ENCODE data around the gene MED15.
A peak's percentile ranks its signal among the peaks of the same experiment; 100 is the strongest.

The MED15 gene

GRCh38 chr22:20484948-20485683 lies 22.3 kb upstream of the MED15 start:
- H3K9me3 ChIP-seq (ENCODE audit: control insufficient read depth in 2 of 2, low read length in 2 of 2) = no peaks in the 10 kb centered on the region
- H3K27me3 ChIP-seq (ENCODE audit: control insufficient read depth in 2 of 2, insufficient read depth in 2 of 2, low read length in 2 of 2) = no peaks in the 10 kb centered on the region
- no peak overlapping the region for H3K9ac ChIP-seq (ENCODE audit: low read depth in 1 of 2, low read length in 2 of 2)
- no peaks in the 10 kb centered on the region for H3K4me1 ChIP-seq (ENCODE audit: control insufficient read depth in 2 of 2, insufficient read depth in 2 of 2, low read length in 2 of 2)
- H3K4me3 ChIP-seq (ENCODE audit: low read length in 2 of 2) = no peak overlapping the region
- no peak overlapping the region for H3K27ac ChIP-seq (ENCODE audit: low read depth in 2 of 2, low read length in 2 of 2)
- peaks cover 0 to 3% of the 10 kb centered on the region in 2 donors for H3K36me3 ChIP-seq (ENCODE audit: control insufficient read depth in 2 of 2, insufficient read depth in 2 of 2, low read length in 2 of 2)

DNA sequence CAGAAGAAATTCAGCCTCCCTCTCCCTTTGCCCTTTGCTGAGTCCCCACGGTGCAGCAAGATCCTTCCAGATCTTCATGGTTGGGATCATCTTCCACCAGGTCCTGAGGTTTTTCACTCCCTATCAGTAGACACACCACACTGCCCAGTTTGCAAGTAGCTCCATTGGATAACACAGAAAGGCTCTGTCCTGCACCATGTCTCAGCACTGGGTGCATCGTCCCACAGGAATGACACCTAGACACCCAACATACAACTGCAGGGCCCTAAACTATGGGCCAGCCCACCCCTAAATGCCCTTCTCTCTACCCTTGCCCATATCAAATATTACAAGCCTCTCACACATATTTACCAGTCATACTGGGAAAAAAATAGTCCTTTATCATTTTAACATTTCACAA lies 21.2 kb upstream of the MED15 start:
- Histone ChIP-seq H3K9me3 (ENCODE audit: control insufficient read depth in 2 of 2, low read length in 2 of 2) (no peaks in the 10 kb centered on the region), H3K4me1 (ENCODE audit: control insufficient read depth in 2 of 2, insufficient read depth in 2 of 2, low read length in 2 of 2) (no peaks in the 10 kb centered on the region), H3K4me3 (ENCODE audit: low read length in 2 of 2) (no peak overlapping the region), H3K9ac (ENCODE audit: low read depth in 1 of 2, low read length in 2 of 2) (no peak overlapping the region), H3K36me3 (ENCODE audit: control insufficient read depth in 2 of 2, insufficient read depth in 2 of 2, low read length in 2 of 2) (peaks cover 0 to 3% of the 10 kb centered on the region in 2 donors), H3K27me3 (ENCODE audit: control insufficient read depth in 2 of 2, insufficient read depth in 2 of 2, low read length in 2 of 2) (no peaks in the 10 kb centered on the region), H3K27ac (ENCODE audit: low read depth in 2 of 2, low read length in 2 of 2) (no peak overlapping the region)

DNA sequence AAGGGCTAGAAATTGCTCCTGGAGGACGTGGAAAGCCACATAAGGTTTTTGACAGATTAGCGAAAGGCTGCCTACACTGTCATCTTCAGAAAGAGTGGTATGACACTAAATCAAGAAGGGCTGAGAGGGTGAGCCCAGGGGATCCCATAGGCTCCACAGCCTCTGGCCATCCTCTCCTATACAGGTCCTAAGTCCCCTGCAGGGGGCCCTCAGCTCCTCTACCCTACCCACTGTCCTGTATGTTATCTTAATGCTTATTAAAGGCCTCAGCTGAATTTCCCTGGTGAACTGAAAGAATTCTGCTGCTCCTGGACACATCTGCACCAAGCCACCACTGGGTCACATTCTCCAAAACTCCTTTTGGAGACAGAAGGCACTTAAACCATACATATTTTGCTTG lies 19.7 kb upstream of the MED15 start:
- Histone ChIP-seq H3K27me3 (ENCODE audit: control insufficient read depth in 2 of 2, insufficient read depth in 2 of 2, low read length in 2 of 2) (no peaks in the 10 kb centered on the region), H3K4me1 (ENCODE audit: control insufficient read depth in 2 of 2, insufficient read depth in 2 of 2, low read length in 2 of 2) (no peaks in the 10 kb centered on the region), H3K9me3 (ENCODE audit: control insufficient read depth in 2 of 2, low read length in 2 of 2) (no peaks in the 10 kb centered on the region), H3K36me3 (ENCODE audit: control insufficient read depth in 2 of 2, insufficient read depth in 2 of 2, low read length in 2 of 2) (peaks cover 0 to 3% of the 10 kb centered on the region in 2 donors), H3K9ac (ENCODE audit: low read depth in 1 of 2, low read length in 2 of 2) (no peak overlapping the region), H3K4me3 (ENCODE audit: low read length in 2 of 2) (no peak overlapping the region), H3K27ac (ENCODE audit: low read depth in 2 of 2, low read length in 2 of 2) (no peak overlapping the region)

GRCh38 chr22:20488946-20489345 lies 18.5 kb upstream of the MED15 start:
- no peaks in the 10 kb centered on the region for H3K4me1 ChIP-seq (ENCODE audit: control insufficient read depth in 2 of 2, insufficient read depth in 2 of 2, low read length in 2 of 2)
- H3K9me3 ChIP-seq (ENCODE audit: control insufficient read depth in 2 of 2, low read length in 2 of 2) = no peaks in the 10 kb centered on the region
- no peaks in the 10 kb centered on the region for H3K27me3 ChIP-seq (ENCODE audit: control insufficient read depth in 2 of 2, insufficient read depth in 2 of 2, low read length in 2 of 2)
- H3K4me3 ChIP-seq (ENCODE audit: low read length in 2 of 2) = no peak overlapping the region
- peaks cover 0 to 3% of the 10 kb centered on the region in 2 donors for H3K36me3 ChIP-seq (ENCODE audit: control insufficient read depth in 2 of 2, insufficient read depth in 2 of 2, low read length in 2 of 2)
- H3K27ac ChIP-seq (ENCODE audit: low read depth in 2 of 2, low read length in 2 of 2) = no peak overlapping the region
- no peak overlapping the region for H3K9ac ChIP-seq (ENCODE audit: low read depth in 1 of 2, low read length in 2 of 2)

- Histone ChIP-seq H3K36me3 (ENCODE audit: control insufficient read depth in 2 of 2, insufficient read depth in 2 of 2, low read length in 2 of 2) (peaks cover 0 to 3% of the 10 kb centered on the region in 2 donors), H3K9ac (ENCODE audit: low read depth in 1 of 2, low read length in 2 of 2) (no peak overlapping the region), H3K27me3 (ENCODE audit: control insufficient read depth in 2 of 2, insufficient read depth in 2 of 2, low read length in 2 of 2) (no peaks in the 10 kb centered on the region), H3K27ac (ENCODE audit: low read depth in 2 of 2, low read length in 2 of 2) (no peak overlapping the region), H3K4me3 (ENCODE audit: low read length in 2 of 2) (no peak overlapping the region), H3K9me3 (ENCODE audit: control insufficient read depth in 2 of 2, low read length in 2 of 2) (no peaks in the 10 kb centered on the region), H3K4me1 (ENCODE audit: control insufficient read depth in 2 of 2, insufficient read depth in 2 of 2, low read length in 2 of 2) (peaks cover 7 to 9% of the 10 kb centered on the region in 2 donors)
Observed at GRCh38 chr22:20490183-20490940, 17.0 kb upstream of the MED15 start.

DNA sequence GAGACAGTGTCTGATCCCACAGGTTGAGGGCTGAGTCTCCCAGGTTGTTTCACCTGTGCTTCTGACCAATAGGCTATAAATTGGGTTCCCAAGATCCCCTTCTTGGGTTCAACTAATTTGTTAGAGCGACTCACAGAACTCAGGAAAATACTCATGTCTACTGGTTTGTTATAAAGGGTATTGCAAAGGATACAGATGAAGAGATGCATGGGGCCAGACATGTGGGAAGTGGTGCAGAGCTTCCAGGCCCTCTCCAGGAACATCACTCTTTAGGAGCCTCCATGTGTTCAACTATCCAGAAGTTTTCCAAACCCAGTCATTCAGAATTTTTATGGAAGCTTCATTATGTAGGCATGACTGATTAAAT lies 16.5 kb upstream of the MED15 start:
- H3K36me3 ChIP-seq (ENCODE audit: control insufficient read depth in 2 of 2, insufficient read depth in 2 of 2, low read length in 2 of 2) = peaks cover 0 to 3% of the 10 kb centered on the region in 2 donors
- no peak overlapping the region for H3K4me3 ChIP-seq (ENCODE audit: low read length in 2 of 2)
- no peak overlapping the region for H3K27ac ChIP-seq (ENCODE audit: low read depth in 2 of 2, low read length in 2 of 2)
- H3K9me3 ChIP-seq (ENCODE audit: control insufficient read depth in 2 of 2, low read length in 2 of 2) = no peaks in the 10 kb centered on the region
- peaks cover 7 to 9% of the 10 kb centered on the region in 2 donors for H3K4me1 ChIP-seq (ENCODE audit: control insufficient read depth in 2 of 2, insufficient read depth in 2 of 2, low read length in 2 of 2)
- no peak overlapping the region for H3K9ac ChIP-seq (ENCODE audit: low read depth in 1 of 2, low read length in 2 of 2)
- no peaks in the 10 kb centered on the region for H3K27me3 ChIP-seq (ENCODE audit: control insufficient read depth in 2 of 2, insufficient read depth in 2 of 2, low read length in 2 of 2)

GRCh38 chr22:20491346-20491745 lies 16.1 kb upstream of the MED15 start:
- H3K27me3 ChIP-seq (ENCODE audit: control insufficient read depth in 2 of 2, insufficient read depth in 2 of 2, low read length in 2 of 2) = no peaks in the 10 kb centered on the region
- no peaks in the 10 kb centered on the region for H3K9me3 ChIP-seq (ENCODE audit: control insufficient read depth in 2 of 2, low read length in 2 of 2)
- no peak overlapping the region for H3K4me3 ChIP-seq (ENCODE audit: low read length in 2 of 2)
- H3K36me3 ChIP-seq (ENCODE audit: control insufficient read depth in 2 of 2, insufficient read depth in 2 of 2, low read length in 2 of 2) = peaks cover 0 to 3% of the 10 kb centered on the region in 2 donors
- H3K4me1 ChIP-seq (ENCODE audit: control insufficient read depth in 2 of 2, insufficient read depth in 2 of 2, low read length in 2 of 2) = peaks cover 7 to 9% of the 10 kb centered on the region in 2 donors
- no peak overlapping the region for H3K27ac ChIP-seq (ENCODE audit: low read depth in 2 of 2, low read length in 2 of 2)
- H3K9ac ChIP-seq (ENCODE audit: low read depth in 1 of 2, low read length in 2 of 2) = no peak overlapping the region

GRCh38 chr22:20494978-20495860 lies 12.2 kb upstream of the MED15 start, which contains the start of gene KLHL22:
Gene KLHL22, minus strand, starts transcription at chr22:20495795. Its CDS starts 6,584 bp downstream, at chr22:20489211.
- Histone ChIP-seq H3K9me3 (ENCODE audit: control insufficient read depth in 2 of 2, low read length in 2 of 2) (no peaks in the 10 kb centered on the region), H3K4me3 (ENCODE audit: low read length in 2 of 2) (peak within 1 kb of the TSS; percentile 89 to 97), H3K27me3 (ENCODE audit: control insufficient read depth in 2 of 2, insufficient read depth in 2 of 2, low read length in 2 of 2) (no peaks in the 10 kb centered on the region), H3K4me1 (ENCODE audit: control insufficient read depth in 2 of 2, insufficient read depth in 2 of 2, low read length in 2 of 2) (peaks cover 13 to 14% of the 10 kb centered on the region in 2 donors), H3K9ac (ENCODE audit: low read depth in 1 of 2, low read length in 2 of 2) (peak within 1 kb of the TSS; percentile 91 to 99), H3K27ac (ENCODE audit: low read depth in 2 of 2, low read length in 2 of 2) (peak within 1 kb of the TSS; percentile 94 to 97), H3K36me3 (ENCODE audit: control insufficient read depth in 2 of 2, insufficient read depth in 2 of 2, low read length in 2 of 2) (no peaks in the 10 kb centered on the region)

- peak overlapping the region; percentile 89 to 97 for H3K4me3 ChIP-seq (ENCODE audit: low read length in 2 of 2)
- H3K27me3 ChIP-seq (ENCODE audit: control insufficient read depth in 2 of 2, insufficient read depth in 2 of 2, low read length in 2 of 2) = no peaks in the 10 kb centered on the region
- peaks cover 13 to 17% of the 10 kb centered on the region in 2 donors for H3K4me1 ChIP-seq (ENCODE audit: control insufficient read depth in 2 of 2, insufficient read depth in 2 of 2, low read length in 2 of 2)
- H3K36me3 ChIP-seq (ENCODE audit: control insufficient read depth in 2 of 2, insufficient read depth in 2 of 2, low read length in 2 of 2) = no peaks in the 10 kb centered on the region
- peak overlapping the region; percentile 91 to 99 for H3K9ac ChIP-seq (ENCODE audit: low read depth in 1 of 2, low read length in 2 of 2)
- H3K9me3 ChIP-seq (ENCODE audit: control insufficient read depth in 2 of 2, low read length in 2 of 2) = no peaks in the 10 kb centered on the region
- H3K27ac ChIP-seq (ENCODE audit: low read depth in 2 of 2, low read length in 2 of 2) = peak overlapping the region; percentile 94 to 97
Observed at GRCh38 chr22:20495861-20496681, 11.3 kb upstream of the MED15 start.

Data from mucosa of rectum (tissue), 2 donors.